IMR-90 (cell line): ENCODE data around the gene CELA1. TPM values are rescaled to one million over a fixed set of nuclear protein-coding genes. Genes with fewer than 3 reads are reported as not detected.

Experiments used
- ATAC-seq: fragments of 200-7000 bp; cut with Tn5 transposase; 2 replicates; pipeline ENCODE4 v1.9.1; 2020; ENCODE audit warnings: low read depth, mild to moderate bottlenecking, moderate library complexity
- BruUV-seq: library from RNA; stranded (reverse); fragments of 400-500 nt; replicated peaks from 2 replicates; lab custom pipeline; 2021; lab: Mats Ljungman, UMichigan
- CTCF ChIA-PET: fragments of 300-600 bp; formaldehyde crosslinking; extraction: SDS; loops from one replicate; lab custom pipeline; 2021; ENCODE audit warnings: antibody characterized with exemption; lab: Yijun Ruan, JAX
- POLR2A ChIA-PET: fragments of 300-600 bp; sonication (Branson Sonifier 250); formaldehyde crosslinking; loops from one replicate; lab custom pipeline; 2022; ENCODE audit warnings: antibody characterized with exemption; ENCODE audit not compliant: unreplicated experiment; lab: Charles Lee
- DNase-seq: peaks from one replicate; pipeline ENCODE4 v3.0.0; 2013
- H2AFZ ChIP-seq: replicated peaks from 2 replicates; pipeline ENCODE3; 2013; ENCODE audit warnings: low read length, mild to moderate bottlenecking; ENCODE audit not compliant: poor library complexity
- H2AK5ac ChIP-seq: 2 replicates; pipeline ENCODE4 v1.6.1; 2013; ENCODE audit warnings: low read depth, low read length, inconsistent platforms
- H2AK9ac ChIP-seq: replicated peaks from 2 replicates; pipeline ENCODE3; 2013; ENCODE audit warnings: mild to moderate bottlenecking, low read depth, low read length, moderate library complexity; ENCODE audit not compliant: poor library complexity
- H2BK120ac ChIP-seq: 2 replicates; pipeline ENCODE4 v1.6.1; 2013; ENCODE audit warnings: low read depth, low read length, inconsistent platforms
- H2BK15ac ChIP-seq: 3 replicates; pipeline ENCODE4 v1.6.1; 2013; ENCODE audit warnings: low read depth, low read length, inconsistent platforms
- H2BK20ac ChIP-seq: 2 replicates; pipeline ENCODE4 v1.6.1; 2013; ENCODE audit warnings: low read depth, mild to moderate bottlenecking, inconsistent platforms, low read length, moderate library complexity
- H2BK5ac ChIP-seq: 2 replicates; pipeline ENCODE4 v1.6.1; 2013; ENCODE audit warnings: mild to moderate bottlenecking, low read depth, low read length, inconsistent platforms; ENCODE audit not compliant: poor library complexity, severe bottlenecking
- H3K14ac ChIP-seq: replicated peaks from 2 replicates; pipeline ENCODE4 v1.6.1; 2013; ENCODE audit warnings: low read depth, low read length, inconsistent platforms
- H3K18ac ChIP-seq: 2 replicates; pipeline ENCODE4 v1.6.1; 2013; ENCODE audit warnings: low read depth, low read length, control low read depth
- H3K23ac ChIP-seq: 2 replicates; pipeline ENCODE4 v1.6.1; 2013; ENCODE audit warnings: low read depth, low read length, inconsistent platforms
- H3K27ac ChIP-seq: 2 replicates; pipeline ENCODE4 v1.5.1; 2013; ENCODE audit warnings: mild to moderate bottlenecking, control low read depth, low read length; ENCODE audit not compliant: insufficient read depth
- H3K27me3 ChIP-seq: 2 replicates; pipeline ENCODE4 v1.6.1; 2013; ENCODE audit warnings: low read length; ENCODE audit not compliant: control insufficient read depth, insufficient read depth
- H3K36me3 ChIP-seq: 2 replicates; pipeline ENCODE4 v1.6.1; 2013; ENCODE audit warnings: low read length, mixed read lengths; ENCODE audit not compliant: control insufficient read depth, insufficient read depth
- H3K4ac ChIP-seq: 2 replicates; pipeline ENCODE4 v1.6.1; 2013; ENCODE audit warnings: low read depth, low read length, inconsistent platforms
- H3K4me1 ChIP-seq: 2 replicates; pipeline ENCODE4 v1.6.1; 2013; ENCODE audit warnings: low read length, mixed read lengths; ENCODE audit not compliant: control insufficient read depth, insufficient read depth
- H3K4me2 ChIP-seq: 2 replicates; pipeline ENCODE4 v1.6.1; 2013; ENCODE audit warnings: low read depth, mild to moderate bottlenecking, control low read depth, low read length, moderate library complexity
- H3K4me3 ChIP-seq: 2 replicates; pipeline ENCODE4 v1.5.1; 2013; ENCODE audit warnings: low read depth, mild to moderate bottlenecking, control low read depth, low read length, moderate library complexity; ENCODE audit not compliant: insufficient read depth
- H3K56ac ChIP-seq: 2 replicates; pipeline ENCODE4 v1.6.1; 2013; ENCODE audit warnings: low read length, inconsistent platforms; ENCODE audit not compliant: insufficient read depth; ENCODE audit errors: extremely low read depth
- H3K79me1 ChIP-seq, 2 experiments: 2 replicates each; pipeline ENCODE4 v1.6.1; 2013; ENCODE audit warnings: low read length in 2 of 2, inconsistent platforms in 1 of 2, low read depth in 1 of 2
- H3K9ac ChIP-seq: 2 replicates; pipeline ENCODE4 v1.6.1; 2013; ENCODE audit warnings: low read depth, low read length, control low read depth
- H3K9me1 ChIP-seq: 2 replicates; pipeline ENCODE4 v1.6.1; 2013; ENCODE audit warnings: low read length, inconsistent platforms; ENCODE audit not compliant: insufficient read depth
- H3K9me3 ChIP-seq: 2 replicates; pipeline ENCODE4 v1.6.1; 2013; ENCODE audit warnings: low read length; ENCODE audit not compliant: control insufficient read depth, insufficient read depth
- H4K20me1 ChIP-seq: 2 replicates; pipeline ENCODE4 v1.6.1; 2013; ENCODE audit warnings: low read length, inconsistent platforms; ENCODE audit not compliant: insufficient read depth
- H4K5ac ChIP-seq: 2 replicates; pipeline ENCODE4 v1.6.1; 2013; ENCODE audit warnings: mild to moderate bottlenecking, low read depth, low read length, control low read depth
- H4K8ac ChIP-seq, 2 experiments: 2 replicates each; pipeline ENCODE4 v1.6.1; 2013; ENCODE audit warnings: low read depth in 2 of 2, low read length in 2 of 2, control low read depth in 1 of 2, inconsistent platforms in 1 of 2
- H4K91ac ChIP-seq: 2 replicates; pipeline ENCODE4 v1.6.1; 2013; ENCODE audit warnings: low read depth, low read length, inconsistent platforms; ENCODE audit not compliant: insufficient read depth
- BHLHE40 ChIP-seq: fragments of 150-350 bp; IDR thresholded peaks from 2 replicates; pipeline ENCODE4 v1.6.1; 2016; ENCODE audit warnings: mild to moderate bottlenecking, low read depth, low read length
- CHD1 ChIP-seq: IDR thresholded peaks from 2 replicates; pipeline ENCODE4 v1.6.1; 2012; ENCODE audit warnings: low read depth, low read length, improper control_type of control experiment
- FOS ChIP-seq: fragments of 150-350 bp; IDR thresholded peaks from 2 replicates; pipeline ENCODE4 v1.6.1; 2016; ENCODE audit warnings: low read depth, low read length
- MAZ ChIP-seq: IDR thresholded peaks from 2 replicates; pipeline ENCODE4 v1.6.1; 2012; ENCODE audit warnings: low read depth, mild to moderate bottlenecking, low read length, improper control_type of control experiment, moderate library complexity, borderline replicate concordance
- MXI1 ChIP-seq: IDR thresholded peaks from 2 replicates; pipeline ENCODE4 v1.6.1; 2012; ENCODE audit warnings: low read depth, mild to moderate bottlenecking, low read length, moderate library complexity, borderline replicate concordance
- NFE2L2 ChIP-seq: fragments of 150-350 bp; IDR thresholded peaks from 2 replicates; pipeline ENCODE4 v1.6.1; 2016; ENCODE audit warnings: low read depth, mild to moderate bottlenecking, low read length
- POLR2A ChIP-seq: IDR thresholded peaks from 2 replicates; pipeline ENCODE4 v1.6.1; 2012; ENCODE audit warnings: mild to moderate bottlenecking, low read depth, low read length
- RAD21 ChIP-seq: IDR thresholded peaks from 2 replicates; pipeline ENCODE4 v1.6.1; 2012; ENCODE audit warnings: low read length, improper control_type of control experiment
- RCOR1 ChIP-seq: IDR thresholded peaks from 2 replicates; pipeline ENCODE4 v1.6.1; 2012; ENCODE audit warnings: mild to moderate bottlenecking, low read length, improper control_type of control experiment; ENCODE audit not compliant: insufficient replicate concordance
- RFX5 ChIP-seq: IDR thresholded peaks from 2 replicates; pipeline ENCODE4 v1.8.0; 2012; ENCODE audit warnings: low read depth, mild to moderate bottlenecking, low read length, moderate library complexity
- SMC3 ChIP-seq: fragments of 150-350 bp; IDR thresholded peaks from 2 replicates; pipeline ENCODE4 v1.6.1; 2016; ENCODE audit warnings: low read depth, mild to moderate bottlenecking, antibody characterized with exemption, low read length, moderate library complexity
- WGBS, 2 experiments: methylation state at CpG; one replicate each; pipeline versions ENCODE4 v1.1.5 to v1.1.7; 2013; ENCODE audit warnings: missing lambda C conversion rate in 2 of 2; ENCODE audit not compliant: insufficient read length in 1 of 2; ENCODE audit errors: extremely low coverage in 2 of 2; 5-methylcytosine and 5-hydroxymethylcytosine counted together
- dilution Hi-C: fragments of 300-500 bp; cut with HindIII; formaldehyde crosslinking; loops from one replicate; pipeline ENCODE4 v1.14.3; 2018; ENCODE audit warnings: low sequenced_read_pairs; ENCODE audit not compliant: unreplicated experiment
- in situ Hi-C: fragments of 300-500 bp; cut with MboI; formaldehyde crosslinking; loops from 3 replicates; pipeline ENCODE4 v1.14.3; 2019; ENCODE audit warnings: low sequenced_read_pairs, inconsistent platforms, mixed read lengths
- intact Hi-C: fragments of 100-400 bp; cut with micrococcal nuclease; formaldehyde crosslinking; loops from 2 replicates; pipeline ENCODE4 v1.10.0; 2022
- polyA plus RNA-seq, 3 experiments: library from polyadenylated mRNA; depleted of rRNA; stranded (reverse); fragments of >200 nt; gene quantifications; 2 replicates each; pipeline ENCODE4 v1.2.3, GENCODE V29; 2012; ENCODE audit warnings: low replicate concordance in 1 of 3
- total RNA-seq: library from RNA; depleted of rRNA; stranded (reverse); fragments of >200 nt; gene quantifications from 2 replicates; pipeline ENCODE4 v1.2.3, GENCODE V29; 2012
- TF ChIP-seq, protein P1 (sequence below): fragments of 150-350 bp; IDR thresholded peaks from 2 replicates; pipeline ENCODE4 v1.6.1; 2016; ENCODE audit warnings: low read depth, mild to moderate bottlenecking, low read length, moderate library complexity, borderline replicate concordance
- TF ChIP-seq, protein P2 (sequence below): conservative IDR thresholded peaks from 2 replicates; pipeline ENCODE4 v1.5.1; 2012; ENCODE audit warnings: mild to moderate bottlenecking, low read depth, low read length, improper control_type of control experiment

Gene CELA1
- total and polyA plus RNA-seq, 2 of the 4 experiments (the other 2 are of a cell fraction), result not detected

DNA sequence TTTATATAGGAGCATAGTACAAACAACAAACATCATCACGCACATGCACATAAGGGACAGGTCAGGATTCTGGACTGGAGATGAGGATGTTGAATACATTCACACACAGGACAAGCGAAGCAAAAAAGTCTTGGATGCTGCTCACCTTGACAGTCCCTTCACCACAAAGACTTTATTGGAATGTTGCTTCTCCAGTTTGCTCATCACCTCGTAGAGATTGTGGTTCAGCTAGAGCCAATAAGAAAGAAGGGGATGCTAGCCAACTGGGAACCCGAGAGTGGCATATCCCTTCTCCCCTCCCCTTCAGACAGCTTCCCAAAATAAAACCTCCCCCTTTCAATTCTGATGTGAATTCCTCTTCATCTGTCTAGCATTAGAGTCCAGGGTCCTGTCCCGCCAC is 50.8 kb downstream of the CELA1 start:
- Histone ChIP-seq H2BK15ac (no peak overlapping the region), H3K79me1 (no peaks in the 10 kb centered on the region), H2AFZ (no peak overlapping the region), H2BK20ac (no peak overlapping the region), H3K18ac (no peak overlapping the region), H3K9me1 (no peaks in the 10 kb centered on the region), H4K20me1 (no peaks in the 10 kb centered on the region), H3K4ac (no peak overlapping the region), H3K4me2 (no peak overlapping the region), H4K91ac (no peak overlapping the region), H3K4me3 (no peak overlapping the region), H4K8ac (no peak overlapping the region), H2AK5ac (no peak overlapping the region), H3K9ac (no peak overlapping the region), H3K9me3 (no peaks in the 10 kb centered on the region), H3K23ac (no peak overlapping the region), H4K5ac (no peak overlapping the region), H2AK9ac (no peak overlapping the region), H3K27me3 (peaks cover 5% of the 10 kb centered on the region), H3K4me1 (no peaks in the 10 kb centered on the region), H3K56ac (no peak overlapping the region), H3K36me3 (no peaks in the 10 kb centered on the region), H2BK120ac (no peak overlapping the region), H3K27ac (no peak overlapping the region), H3K14ac (no peak overlapping the region), H2BK5ac (no peak overlapping the region)
- 100% methylated on average over 1 of the region's 5 CpGs; no CpG with 5 or more reads in 1 of the 2 experiments for WGBS, 2 experiments
- BruUV-seq, result no TSS peak
- in situ Hi-C loops, result no loop called here
- POLR2A ChIA-PET, result no interaction called here
- CTCF ChIA-PET, result no interaction called here
- DNase-seq (no peak), ATAC-seq (no peak)
- no peak for TF ChIP-seq FOS
- TF ChIP-seq, protein P1, sequence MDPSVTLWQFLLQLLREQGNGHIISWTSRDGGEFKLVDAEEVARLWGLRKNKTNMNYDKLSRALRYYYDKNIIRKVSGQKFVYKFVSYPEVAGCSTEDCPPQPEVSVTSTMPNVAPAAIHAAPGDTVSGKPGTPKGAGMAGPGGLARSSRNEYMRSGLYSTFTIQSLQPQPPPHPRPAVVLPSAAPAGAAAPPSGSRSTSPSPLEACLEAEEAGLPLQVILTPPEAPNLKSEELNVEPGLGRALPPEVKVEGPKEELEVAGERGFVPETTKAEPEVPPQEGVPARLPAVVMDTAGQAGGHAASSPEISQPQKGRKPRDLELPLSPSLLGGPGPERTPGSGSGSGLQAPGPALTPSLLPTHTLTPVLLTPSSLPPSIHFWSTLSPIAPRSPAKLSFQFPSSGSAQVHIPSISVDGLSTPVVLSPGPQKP, result no peak
- TF ChIP-seq BHLHE40, result no peak
- no peak for TF ChIP-seq SMC3
- TF ChIP-seq, protein P2, sequence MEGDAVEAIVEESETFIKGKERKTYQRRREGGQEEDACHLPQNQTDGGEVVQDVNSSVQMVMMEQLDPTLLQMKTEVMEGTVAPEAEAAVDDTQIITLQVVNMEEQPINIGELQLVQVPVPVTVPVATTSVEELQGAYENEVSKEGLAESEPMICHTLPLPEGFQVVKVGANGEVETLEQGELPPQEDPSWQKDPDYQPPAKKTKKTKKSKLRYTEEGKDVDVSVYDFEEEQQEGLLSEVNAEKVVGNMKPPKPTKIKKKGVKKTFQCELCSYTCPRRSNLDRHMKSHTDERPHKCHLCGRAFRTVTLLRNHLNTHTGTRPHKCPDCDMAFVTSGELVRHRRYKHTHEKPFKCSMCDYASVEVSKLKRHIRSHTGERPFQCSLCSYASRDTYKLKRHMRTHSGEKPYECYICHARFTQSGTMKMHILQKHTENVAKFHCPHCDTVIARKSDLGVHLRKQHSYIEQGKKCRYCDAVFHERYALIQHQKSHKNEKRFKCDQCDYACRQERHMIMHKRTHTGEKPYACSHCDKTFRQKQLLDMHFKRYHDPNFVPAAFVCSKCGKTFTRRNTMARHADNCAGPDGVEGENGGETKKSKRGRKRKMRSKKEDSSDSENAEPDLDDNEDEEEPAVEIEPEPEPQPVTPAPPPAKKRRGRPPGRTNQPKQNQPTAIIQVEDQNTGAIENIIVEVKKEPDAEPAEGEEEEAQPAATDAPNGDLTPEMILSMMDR, result no peak
- TF ChIP-seq NFE2L2, result no peak
- TF ChIP-seq RAD21, result no peak
- no peak for TF ChIP-seq POLR2A
- TF ChIP-seq MXI1, result no peak
- TF ChIP-seq CHD1, result no peak
- TF ChIP-seq RFX5, result no peak
- TF ChIP-seq RCOR1, result no peak
- no peak for TF ChIP-seq MAZ
- intact Hi-C loops, result no loop called here
- dilution Hi-C loops, result no loop called here
